GM21367 (cell line): ENCODE measurements around the gene VWA3A.
"Not testable (repeated sequence)": the region's sequence is repeated elsewhere in the genome, so short reads cannot be mapped to it uniquely, and the experiment has no call there.

Experiments
- ATAC-seq: cut with Tn5 transposase; IDR thresholded peaks from one replicate; pipeline ENCODE4 v1.9.1; 2021; ENCODE audit not compliant: unreplicated experiment

The VWA3A gene

GRCh38 chr16:22088642-22089041 is 3.7 kb upstream of the VWA3A start:
- ATAC-seq = no peak

- no peak for ATAC-seq
These were observed 2.4 kb upstream of the VWA3A start for GRCh38 chr16:22089910-22090309.

- no peak for ATAC-seq
These were observed 620 bp upstream of the VWA3A start for GRCh38 chr16:22091721-22092120.

GRCh38 chr16:22093331-22093730 is 990 bp downstream of the VWA3A start:
- ATAC-seq = no peak

- no peak for ATAC-seq
These were observed 1.7 kb downstream of the VWA3A start for GRCh38 chr16:22093996-22094395.

- ATAC-seq = no peak
These were observed 6.3 kb downstream of the VWA3A start for GRCh38 chr16:22098405-22099255.

- ATAC-seq = no peak
These were observed 7.1 kb downstream of the VWA3A start for GRCh38 chr16:22099256-22099975.

- no peak for ATAC-seq
These were observed 11.1 kb downstream of the VWA3A start for GRCh38 chr16:22103441-22103840.

- no peak for ATAC-seq
These were observed 17.0 kb downstream of the VWA3A start for GRCh38 chr16:22109258-22109898.

GRCh38 chr16:22111629-22112028 is 19.3 kb downstream of the VWA3A start:
- not testable (repeated sequence) for ATAC-seq

GRCh38 chr16:22116095-22116700 is 23.9 kb downstream of the VWA3A start:
- ATAC-seq = no peak

GRCh38 chr16:22117609-22118008 is 25.3 kb downstream of the VWA3A start:
- no peak for ATAC-seq

- ATAC-seq = no peak
These were observed 28.1 kb downstream of the VWA3A start for GRCh38 chr16:22120440-22120839.

- no peak for ATAC-seq
These were observed 29.9 kb downstream of the VWA3A start for GRCh38 chr16:22122239-22122638.

- ATAC-seq = no peak
These were observed 30.8 kb downstream of the VWA3A start for GRCh38 chr16:22123146-22123545.

- ATAC-seq = no peak
These were observed 31.6 kb downstream of the VWA3A start for GRCh38 chr16:22123759-22124490.

GRCh38 chr16:22124583-22125284 is 32.4 kb downstream of the VWA3A start:
- no peak for ATAC-seq

GRCh38 chr16:22126037-22126558 is 33.8 kb downstream of the VWA3A start:
- ATAC-seq = no peak

- ATAC-seq = not testable (repeated sequence)
These were observed 36.2 kb downstream of the VWA3A start for GRCh38 chr16:22128537-22128936.

- ATAC-seq = no peak
These were observed 38.2 kb downstream of the VWA3A start for GRCh38 chr16:22130528-22130927.
